Lower leg skin (tissue), 3 donors: ENCODE results near the gene RASA4B.

Experiments
- POLR2A ChIP-seq, 2 donors: fragments of 450-650 bp; IDR thresholded peaks; one replicate each; pipeline ENCODE4 v1.6.1; 2016 to 2017; ENCODE audit warnings: antibody characterized with exemption in 2 of 2, mild to moderate bottlenecking in 1 of 2, moderate library complexity in 1 of 2
- TF ChIP-seq, protein P1 (sequence below), 3 donors: fragments of 450-650 bp; IDR thresholded peaks; one replicate each; pipeline ENCODE4 v1.5.1; 2016; ENCODE audit warnings: antibody characterized with exemption in 3 of 3, mild to moderate bottlenecking in 3 of 3, moderate library complexity in 2 of 3

- TF ChIP-seq, protein P1, sequence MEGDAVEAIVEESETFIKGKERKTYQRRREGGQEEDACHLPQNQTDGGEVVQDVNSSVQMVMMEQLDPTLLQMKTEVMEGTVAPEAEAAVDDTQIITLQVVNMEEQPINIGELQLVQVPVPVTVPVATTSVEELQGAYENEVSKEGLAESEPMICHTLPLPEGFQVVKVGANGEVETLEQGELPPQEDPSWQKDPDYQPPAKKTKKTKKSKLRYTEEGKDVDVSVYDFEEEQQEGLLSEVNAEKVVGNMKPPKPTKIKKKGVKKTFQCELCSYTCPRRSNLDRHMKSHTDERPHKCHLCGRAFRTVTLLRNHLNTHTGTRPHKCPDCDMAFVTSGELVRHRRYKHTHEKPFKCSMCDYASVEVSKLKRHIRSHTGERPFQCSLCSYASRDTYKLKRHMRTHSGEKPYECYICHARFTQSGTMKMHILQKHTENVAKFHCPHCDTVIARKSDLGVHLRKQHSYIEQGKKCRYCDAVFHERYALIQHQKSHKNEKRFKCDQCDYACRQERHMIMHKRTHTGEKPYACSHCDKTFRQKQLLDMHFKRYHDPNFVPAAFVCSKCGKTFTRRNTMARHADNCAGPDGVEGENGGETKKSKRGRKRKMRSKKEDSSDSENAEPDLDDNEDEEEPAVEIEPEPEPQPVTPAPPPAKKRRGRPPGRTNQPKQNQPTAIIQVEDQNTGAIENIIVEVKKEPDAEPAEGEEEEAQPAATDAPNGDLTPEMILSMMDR (IDR thresholded peaks at IDR 0.05): no peak
- no peak for TF ChIP-seq POLR2A (IDR thresholded peaks at IDR 0.05)
Measured at GRCh38 chr7:102449136-102449535, 68.4 kb downstream of the RASA4B start.
